NCI-H2196 treated with DMSO at 0.1 percent for 48 hours (cell line): ENCODE measurements around the gene MED10.

Experiments used
- DNase-seq: peaks from one replicate; lab custom pipeline; 2025; ENCODE audit not compliant: unreplicated experiment; lab: John Stamatoyannopoulos, UW

Gene MED10

DNA sequence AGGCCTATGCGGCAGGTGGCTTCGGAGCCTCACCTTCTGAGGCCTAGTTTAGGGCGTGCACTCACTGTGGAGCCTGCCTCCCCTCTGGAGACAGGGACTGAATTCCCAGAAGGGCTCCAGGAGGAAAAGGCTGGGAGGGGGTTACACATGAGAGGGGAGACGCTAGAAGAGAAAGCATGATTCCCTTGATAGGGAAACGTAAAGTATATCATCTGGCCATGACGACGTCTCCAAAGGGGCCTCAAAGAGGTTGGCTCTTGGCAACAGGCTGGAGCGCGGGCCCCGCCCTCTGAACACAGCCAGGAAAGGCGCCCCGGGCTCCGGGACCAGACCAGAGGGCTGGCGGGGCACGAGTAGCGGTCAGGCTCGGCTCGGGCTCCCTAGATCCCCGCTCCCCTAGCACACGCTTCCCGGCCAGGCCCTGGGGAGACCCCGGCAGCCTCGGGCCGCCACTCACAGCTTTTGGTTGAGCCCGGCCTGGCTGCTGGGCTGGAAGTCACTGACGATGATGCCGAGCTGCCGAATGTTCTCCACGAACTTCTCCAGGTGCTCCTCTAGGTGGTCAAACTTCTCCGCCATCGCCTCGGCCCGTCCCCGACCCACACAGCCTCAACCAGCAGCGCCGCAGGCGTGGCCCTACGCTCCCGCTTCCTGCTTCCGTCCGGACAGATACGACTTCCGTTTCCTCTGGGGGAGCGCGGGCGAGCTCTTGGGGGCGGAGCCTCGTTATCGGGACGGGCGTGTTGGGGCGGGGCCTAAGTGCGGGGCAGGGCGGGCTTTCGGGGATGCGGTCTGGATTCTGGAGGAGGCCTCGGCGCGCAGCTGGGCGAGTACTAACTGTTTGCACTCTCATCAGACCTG, at the start of gene MED10:
TSS of gene MED10 (minus strand) at position 643 of the 861 bp plus-strand sequence. CDS start at position 579, 64 bp downstream.
- peak; percentile 88 for DNase-seq

DNA sequence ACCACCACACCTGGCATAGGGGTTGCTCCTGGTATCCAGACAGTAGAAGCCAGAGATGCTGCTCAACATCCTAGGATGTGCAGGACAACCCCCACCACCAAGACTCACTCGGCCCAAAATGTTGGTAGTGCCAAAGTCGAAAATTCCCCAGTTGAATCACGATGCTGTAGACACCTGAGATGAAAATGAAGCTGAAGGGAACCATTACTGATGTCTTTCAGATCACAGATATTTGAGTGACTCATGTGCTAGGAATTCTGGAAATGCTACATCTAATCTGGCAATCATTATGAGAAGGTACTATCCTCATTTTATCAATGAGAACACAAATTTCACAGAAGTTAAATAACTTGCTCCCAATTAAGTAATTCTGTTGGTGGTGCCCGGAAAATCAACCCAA, 49.3 kb upstream of the MED10 start:
- no peak for DNase-seq

DNA sequence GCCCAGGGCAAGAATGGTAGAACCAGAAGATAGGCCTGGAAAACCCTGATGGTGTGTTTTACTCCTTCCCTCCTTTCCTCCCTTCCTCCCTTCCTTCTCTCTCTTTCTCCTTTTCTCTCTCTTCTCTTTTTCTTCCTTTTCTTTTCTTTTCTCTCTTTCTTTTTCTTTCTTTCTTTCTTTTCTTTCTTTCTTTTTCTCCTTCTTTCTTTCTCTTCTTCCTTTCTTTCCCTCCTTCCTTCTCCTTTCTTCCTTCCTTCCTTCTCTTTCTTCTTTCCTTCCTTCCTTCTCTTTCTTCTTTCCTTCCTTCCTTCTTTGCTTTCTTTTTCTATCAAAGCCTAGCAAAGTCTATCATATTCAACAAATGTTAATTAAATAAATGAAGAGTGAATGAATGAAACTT, 46.4 kb upstream of the MED10 start:
- DNase-seq = no peak

- no peak for DNase-seq
Measured at GRCh38 chr5:6424110-6424659, 45.8 kb upstream of the MED10 start.

DNA sequence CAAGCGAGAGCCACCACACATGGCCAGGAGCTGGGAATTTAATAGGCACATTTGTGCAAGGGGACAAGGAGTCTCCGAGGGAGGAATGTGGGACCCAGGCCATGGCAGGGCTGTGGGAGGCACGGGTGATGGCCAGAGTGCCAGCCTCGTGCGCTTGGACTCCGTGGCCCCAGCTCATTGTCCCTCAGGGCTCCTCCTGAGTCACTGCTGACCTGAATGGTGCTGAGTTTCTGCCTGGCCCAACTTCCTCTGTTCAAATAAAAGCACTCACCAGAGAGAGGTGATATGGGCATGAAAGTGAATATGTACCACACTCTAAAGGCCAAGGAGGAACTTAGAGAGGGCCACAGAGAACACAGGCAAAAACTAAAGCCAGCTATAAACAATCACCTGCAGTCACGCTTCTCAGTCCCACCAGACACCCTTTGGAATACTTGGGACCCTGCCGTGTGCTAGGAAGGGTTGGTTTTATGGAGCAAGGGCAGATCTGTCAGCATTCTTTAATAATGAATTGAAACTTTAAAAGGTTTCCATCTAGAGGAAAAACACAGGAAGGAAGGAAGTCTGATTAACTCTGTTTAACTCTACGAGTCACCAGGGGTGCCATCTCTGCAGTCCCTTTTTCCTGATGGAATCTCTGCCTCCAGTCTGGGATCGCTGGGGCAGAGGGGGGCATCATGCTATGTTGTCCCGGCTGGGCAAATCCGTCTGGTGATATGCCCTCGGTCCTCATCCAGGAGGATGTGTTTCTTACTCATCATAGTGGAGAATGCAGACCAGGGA, 45.2 kb upstream of the MED10 start:
- DNase-seq = no peak

DNA sequence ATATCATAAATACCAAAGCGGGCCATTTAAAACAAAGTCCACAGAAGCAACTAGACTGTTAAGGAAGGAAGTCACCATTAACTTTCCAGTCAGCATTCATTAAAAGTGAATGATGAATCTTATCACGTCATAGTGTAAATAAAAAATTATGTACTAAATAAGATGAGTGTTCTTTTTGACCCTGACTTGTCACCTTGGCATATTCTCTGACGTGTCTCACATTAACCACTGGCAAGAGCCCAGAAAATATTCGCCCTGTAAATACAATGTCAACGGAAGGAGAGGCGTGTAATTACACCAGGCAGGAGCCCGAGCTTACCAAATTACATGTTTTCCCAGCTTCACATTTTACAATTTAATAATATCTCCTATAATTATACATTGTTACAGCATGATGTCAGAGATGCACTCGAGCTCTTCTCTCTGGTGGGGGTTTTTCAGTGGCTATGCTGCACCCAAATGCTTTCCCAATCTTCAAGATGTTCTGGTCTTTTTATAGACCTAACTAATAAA, 41.0 kb upstream of the MED10 start:
- DNase-seq = peak; percentile 67

DNA sequence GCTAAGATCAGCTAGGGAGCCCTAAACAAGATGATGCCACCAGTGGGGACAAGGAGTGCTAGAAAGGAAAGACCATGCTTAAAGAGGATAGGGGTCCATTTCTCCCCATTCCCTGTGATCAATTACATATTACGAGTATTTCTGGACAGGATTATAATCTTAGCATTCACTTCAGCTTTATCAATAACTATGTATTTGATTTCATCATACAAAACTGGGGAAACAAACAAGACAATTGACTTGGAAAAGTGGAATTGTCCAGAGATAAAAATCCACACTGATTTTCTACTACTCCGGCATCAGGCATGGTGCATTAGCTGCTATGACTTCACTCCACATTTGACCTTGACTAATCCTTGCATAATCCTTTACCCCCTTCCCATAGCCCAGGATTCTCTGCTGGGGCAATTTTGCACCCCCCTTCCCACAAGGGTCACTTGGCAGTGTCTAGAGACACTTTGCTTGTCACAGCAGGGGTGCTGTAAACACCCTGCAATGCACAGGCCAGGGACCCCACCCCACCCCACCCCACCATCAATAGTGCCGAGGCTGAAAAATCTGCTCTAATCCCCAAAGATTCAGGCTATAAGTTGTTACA, 40.4 kb upstream of the MED10 start:
- no peak for DNase-seq

- no peak for DNase-seq
Measured at GRCh38 chr5:6417657-6418056, 39.3 kb upstream of the MED10 start.

DNA sequence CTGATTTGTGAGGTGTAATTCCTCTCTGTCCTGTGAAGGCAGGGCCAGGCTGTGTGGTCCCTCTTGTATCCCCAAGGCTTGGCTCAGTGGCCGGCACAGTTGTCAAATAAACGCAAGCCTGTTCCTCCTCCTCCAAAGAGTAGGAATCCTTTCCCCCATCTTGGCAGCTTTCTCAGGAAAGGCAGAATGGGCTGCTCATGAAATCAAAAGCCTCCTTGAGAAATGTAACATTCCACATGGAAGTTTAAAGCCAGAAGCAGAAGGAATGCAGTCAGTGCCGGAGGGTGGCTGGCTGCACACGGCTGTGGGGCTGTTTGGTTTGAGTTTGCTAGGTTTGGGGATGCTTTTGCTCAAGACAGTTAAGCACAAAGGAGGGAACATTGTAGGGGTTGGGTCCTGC, 34.5 kb upstream of the MED10 start:
- DNase-seq = no peak

- no peak for DNase-seq
Measured at GRCh38 chr5:6411141-6411540, 32.8 kb upstream of the MED10 start.

GRCh38 chr5:6410421-6410820, 32.1 kb upstream of the MED10 start:
- no peak for DNase-seq

DNA sequence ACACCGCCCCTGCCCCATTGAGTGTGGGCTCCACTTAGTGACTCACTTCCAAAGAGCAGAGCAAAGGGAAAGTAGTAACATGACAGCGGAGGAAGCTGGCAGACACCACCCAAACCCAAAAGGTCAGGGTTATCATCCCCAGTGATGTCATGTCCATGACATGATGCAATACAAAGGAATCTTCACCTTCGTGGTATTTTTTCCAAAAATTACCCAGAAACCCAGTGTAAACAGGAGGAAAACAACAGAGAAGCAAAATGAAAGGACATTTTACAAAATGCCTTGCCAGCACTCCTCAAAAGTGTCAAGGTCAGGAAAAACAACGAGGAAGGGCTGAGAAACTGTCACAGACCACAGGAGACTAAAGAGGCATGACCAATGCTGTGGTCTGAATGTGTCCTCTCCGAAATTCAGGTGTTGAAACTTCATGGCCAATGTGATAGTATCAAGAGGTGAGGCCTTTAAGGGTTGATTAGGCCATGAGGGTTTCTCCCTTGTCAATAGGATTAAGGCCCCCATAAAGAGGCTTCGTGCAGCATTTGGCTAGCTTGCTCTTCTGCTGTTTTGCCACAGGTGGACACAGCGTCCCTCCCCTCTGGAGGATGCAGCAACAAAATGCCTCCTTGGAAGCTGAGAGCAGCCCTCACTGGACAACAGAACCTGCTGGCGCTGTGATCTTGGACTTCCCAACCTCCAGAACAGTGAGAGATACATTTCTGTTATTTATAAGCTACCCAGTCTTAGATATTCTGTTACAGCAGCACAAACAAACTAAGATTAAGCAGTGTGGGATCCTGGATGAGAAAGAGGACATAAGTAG, 30.5 kb upstream of the MED10 start:
- no peak for DNase-seq

DNA sequence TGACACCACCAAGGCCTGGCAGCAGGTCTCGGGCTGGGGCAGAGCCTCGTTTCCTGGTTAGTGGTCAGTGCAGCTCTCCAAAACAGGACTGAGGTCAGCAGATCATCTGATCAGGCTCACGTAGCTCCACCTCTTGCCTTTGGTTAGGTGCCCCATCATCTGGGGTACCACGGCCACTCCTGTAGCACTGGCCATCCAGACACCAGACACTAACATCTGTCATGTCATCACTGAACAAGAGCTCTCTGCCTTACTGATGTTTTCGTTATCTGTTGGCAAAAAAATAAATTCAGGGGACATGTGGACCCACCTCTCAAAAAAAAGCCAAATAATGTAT, 29.9 kb upstream of the MED10 start:
- no peak for DNase-seq

- DNase-seq = no peak
Measured at GRCh38 chr5:6407558-6408259, 29.4 kb upstream of the MED10 start.

GRCh38 chr5:6405591-6405990, 27.2 kb upstream of the MED10 start:
- no peak for DNase-seq

GRCh38 chr5:6404129-6404528, 25.8 kb upstream of the MED10 start:
- DNase-seq = no peak

GRCh38 chr5:6403416-6403815, 25.1 kb upstream of the MED10 start:
- DNase-seq = no peak

- no peak for DNase-seq
Measured at GRCh38 chr5:6402939-6403338, 24.6 kb upstream of the MED10 start.

- no peak for DNase-seq
Measured at GRCh38 chr5:6401410-6401809, 23.1 kb upstream of the MED10 start.
